GM12878 (cell line): ENCODE measurements around the gene AP3S1. TPM values are rescaled to one million over a fixed set of nuclear protein-coding genes. Genes with fewer than 3 reads are reported as not detected.

Experiments used
- ATAC-seq: fragments of 200-7000 bp; cut with Tn5 transposase; 3 replicates; pipeline ENCODE4 v1.9.1; 2020; ENCODE audit warnings: mild to moderate bottlenecking, moderate library complexity
- BruUV-seq: library from RNA; stranded (reverse); fragments of 400-500 nt; replicated peaks from 2 replicates; lab custom pipeline; 2021; lab: Mats Ljungman, UMichigan
- CTCF ChIA-PET: fragments of 300-600 bp; sonication (Branson Sonifier 250); formaldehyde crosslinking; extraction: SDS; loops from one replicate; lab custom pipeline; 2021; ENCODE audit warnings: inconsistent platforms; lab: Yijun Ruan, JAX
- POLR2A ChIA-PET: fragments of 350-600 bp; formaldehyde crosslinking; extraction: SDS; loops from one replicate; lab custom pipeline; 2021; ENCODE audit warnings: inconsistent platforms; lab: Charles Lee
- RAD21 ChIA-PET: fragments of 300-600 bp; sonication (Branson Sonifier 250); formaldehyde crosslinking; loops from one replicate; lab custom pipeline; 2023; ENCODE audit warnings: antibody characterized with exemption; ENCODE audit not compliant: unreplicated experiment; lab: Charles Lee
- SMC1A ChIA-PET: fragments of 300-600 bp; sonication (Branson Sonifier 250); formaldehyde crosslinking; loops from one replicate; lab custom pipeline; 2023; ENCODE audit not compliant: unreplicated experiment, uncharacterized antibody; lab: Charles Lee
- DNase-seq: peaks from one replicate; pipeline ENCODE4 v3.0.0-alpha.2; 2011; ENCODE audit warnings: low read depth, low spot score
- FAIRE-seq: peaks from 3 replicates; lab custom pipeline; 2011; peaks lifted over from hg19 to GRCh38; lab: Jason Lieb, UNC
- H2AFZ ChIP-seq: 2 replicates; pipeline ENCODE4 v1.6.0; 2011; ENCODE audit warnings: low read depth, low read length, control low read depth; ENCODE audit not compliant: control insufficient read depth
- H3K27ac ChIP-seq: 2 replicates; pipeline ENCODE4 v1.5.1; 2011; ENCODE audit warnings: control low read depth; ENCODE audit not compliant: control insufficient read depth, insufficient read depth
- H3K27me3 ChIP-seq, 2 experiments: replicated peaks in 1 of 2; 2 replicates each; pipeline versions ENCODE4 v1.6.0 to v1.6.1; 2011; ENCODE audit warnings: low read length in 1 of 2; ENCODE audit not compliant: control insufficient read depth in 2 of 2, insufficient read depth in 2 of 2
- H3K36me3 ChIP-seq, 2 experiments: 2 replicates each; pipeline ENCODE4 v1.5.1; 2011; ENCODE audit warnings: low read length in 1 of 2; ENCODE audit not compliant: control insufficient read depth in 2 of 2, insufficient read depth in 2 of 2
- H3K4me1 ChIP-seq: 2 replicates; pipeline ENCODE4 v1.6.1; 2011; ENCODE audit warnings: mild to moderate bottlenecking, low read length, moderate library complexity, mixed read lengths; ENCODE audit not compliant: control insufficient read depth, insufficient read depth
- H3K4me2 ChIP-seq: 2 replicates; pipeline ENCODE4 v1.6.0; 2011; ENCODE audit warnings: control low read depth; ENCODE audit not compliant: control insufficient read depth, insufficient read depth
- H3K4me3 ChIP-seq: fragments of 200-600 bp; sonication (generic); 2 replicates; pipeline ENCODE4 v1.5.1; 2016
- H3K79me2 ChIP-seq: 2 replicates; pipeline ENCODE4 v1.6.0; 2011; ENCODE audit warnings: low read length; ENCODE audit not compliant: control insufficient read depth, insufficient read depth
- H3K9ac ChIP-seq: 2 replicates; pipeline ENCODE4 v1.8.0; 2011; ENCODE audit warnings: low read length, control low read depth, mixed read lengths; ENCODE audit not compliant: control insufficient read depth, insufficient read depth
- H3K9me3 ChIP-seq: replicated peaks from 3 replicates; pipeline ENCODE4 v1.5.1; 2011; ENCODE audit warnings: mild to moderate bottlenecking, low read length; ENCODE audit not compliant: control insufficient read depth, insufficient read depth
- H4K20me1 ChIP-seq: 2 replicates; pipeline ENCODE4 v1.6.0; 2011; ENCODE audit not compliant: control insufficient read depth, insufficient read depth
- BMI1 ChIP-seq: fragments of 450-650 bp; IDR thresholded peaks from 2 replicates; pipeline ENCODE4 v1.6.1; 2016; ENCODE audit warnings: mild to moderate bottlenecking, moderate library complexity, borderline replicate concordance
- BRCA1 ChIP-seq: IDR thresholded peaks from 2 replicates; pipeline ENCODE4 v1.6.1; 2011; ENCODE audit warnings: low read depth, low read length, improper control_type of control experiment
- CHD4 ChIP-seq: fragments of 200-600 bp; sonication (generic); IDR thresholded peaks from 2 replicates; pipeline ENCODE4 v1.6.1; 2016; ENCODE audit warnings: mild to moderate bottlenecking
- DPF2 ChIP-seq: fragments of 450-650 bp; IDR thresholded peaks from 2 replicates; pipeline ENCODE4 v1.6.1; 2017; ENCODE audit warnings: mild to moderate bottlenecking
- ETV6 ChIP-seq, 2 experiments: fragments of 450-650 bp in 1 of 2; IDR thresholded peaks in 1 of 2; conservative IDR thresholded peaks in 1 of 2; 2 replicates each; pipeline ENCODE4 v1.6.1; 2014; ENCODE audit warnings: antibody characterized with exemption in 1 of 2, borderline replicate concordance in 1 of 2, low read depth in 1 of 2, mild to moderate bottlenecking in 1 of 2, moderate library complexity in 1 of 2
- EZH2 ChIP-seq: IDR thresholded peaks from 2 replicates; pipeline ENCODE4 v1.6.1; 2012; ENCODE audit warnings: low read depth, mild to moderate bottlenecking, control low read depth, inconsistent platforms, low read length, borderline replicate concordance; ENCODE audit not compliant: control insufficient read depth
- FOXK2 ChIP-seq: fragments of 450-650 bp; IDR thresholded peaks from 2 replicates; pipeline ENCODE4 v1.6.1; 2017; ENCODE audit warnings: mild to moderate bottlenecking, moderate library complexity
- JUNB ChIP-seq: IDR thresholded peaks from 2 replicates; pipeline ENCODE4 v1.6.1; 2016; ENCODE audit warnings: antibody characterized with exemption, mild to moderate bottlenecking
- KLF5 ChIP-seq: fragments of 450-650 bp; IDR thresholded peaks from 2 replicates; pipeline ENCODE4 v1.6.1; 2014; ENCODE audit warnings: mild to moderate bottlenecking; ENCODE audit not compliant: partially characterized antibody
- MTA2 ChIP-seq: fragments of 450-650 bp; IDR thresholded peaks from 2 replicates; pipeline ENCODE4 v1.6.1; 2016; ENCODE audit warnings: low read depth, mild to moderate bottlenecking, moderate library complexity
- RAD51 ChIP-seq: fragments of 450-650 bp; IDR thresholded peaks from 2 replicates; pipeline ENCODE4 v1.6.1; 2016; ENCODE audit warnings: moderate library complexity, mild to moderate bottlenecking, inconsistent platforms
- SP1 ChIP-seq: IDR thresholded peaks from one replicate; pipeline ENCODE4 v1.6.1; 2011; ENCODE audit warnings: low read depth, low read length
- SREBF1 ChIP-seq: IDR thresholded peaks from 2 replicates; pipeline ENCODE4 v1.6.1; 2012; ENCODE audit warnings: mild to moderate bottlenecking, low read length
- TCF7 ChIP-seq: IDR thresholded peaks from 2 replicates; pipeline ENCODE4 v1.6.1; 2014; ENCODE audit warnings: antibody characterized with exemption, borderline replicate concordance
- WGBS: methylation state at CpG from one replicate; pipeline ENCODE4 v1.1.6; 2016; ENCODE audit warnings: low lambda C conversion rate; ENCODE audit not compliant: insufficient replicate concordance, insufficient coverage; ENCODE audit errors: missing lambda C conversion rate; 5-methylcytosine and 5-hydroxymethylcytosine counted together
- in situ Hi-C: fragments of 300-500 bp; cut with MboI; formaldehyde crosslinking; loops from 9 replicates; pipeline ENCODE4 v1.14.3; 2018; ENCODE audit warnings: mixed read lengths
- intact Hi-C: fragments of 100-400 bp; cut with micrococcal nuclease; formaldehyde crosslinking; loops from one replicate; pipeline ENCODE4 v1.14.2; 2022; ENCODE audit not compliant: unreplicated experiment
- polyA plus RNA-seq, 11 experiments: library from polyadenylated mRNA; depleted of rRNA in 4 of 11; unstranded in 6 of 11; stranded (reverse) in 5 of 11; fragments of >200 nt; fragmentation: Nextera tagmentation in 4 of 11; fragmentation: Illumina TruSeq in 1 of 11; extraction: Ambion mirVana in 4 of 11; extraction: Trizol in 1 of 11; gene quantifications; 1 replicate in 1 of 11; 2 replicates in 10 of 11; pipeline versions ENCODE4 v1.2.1 to v1.2.3, GENCODE V29; 2011 to 2016; ENCODE audit warnings: inconsistent platforms in 2 of 11, missing spikeins in 2 of 11, low read depth in 1 of 11
- total RNA-seq, 4 experiments: library from RNA; depleted of rRNA in 3 of 4; stranded (reverse); fragments of >200 nt in 3 of 4; fragmentation: Illumina TruSeq in 1 of 4; extraction: Trizol in 1 of 4; gene quantifications; 2 replicates each; pipeline versions ENCODE4 v1.2.1 to v1.2.3, GENCODE V29; 2013 to 2021
- TF ChIP-seq, protein P1 (sequence below): IDR thresholded peaks from 2 replicates; pipeline ENCODE4 v1.6.1; 2011; ENCODE audit warnings: low read depth, low read length, improper control_type of control experiment, borderline replicate concordance
- TF ChIP-seq, protein P2 (sequence below): IDR thresholded peaks from 2 replicates; pipeline ENCODE4 v1.6.1; 2012; ENCODE audit warnings: low read depth, low read length, improper control_type of control experiment
- TF ChIP-seq, protein P3 (sequence below): fragments of 450-650 bp; IDR thresholded peaks from 2 replicates; pipeline ENCODE4 v1.6.1; 2017; ENCODE audit warnings: mild to moderate bottlenecking, low read depth, inconsistent platforms; ENCODE audit not compliant: poor library complexity, severe bottlenecking

Gene AP3S1
- total and polyA plus RNA-seq, 10 of the 15 experiments (the other 5 are each of a cell fraction or from before 2014, with no cell fraction given) = 36.4 to 137 (median 67.5) TPM

DNA sequence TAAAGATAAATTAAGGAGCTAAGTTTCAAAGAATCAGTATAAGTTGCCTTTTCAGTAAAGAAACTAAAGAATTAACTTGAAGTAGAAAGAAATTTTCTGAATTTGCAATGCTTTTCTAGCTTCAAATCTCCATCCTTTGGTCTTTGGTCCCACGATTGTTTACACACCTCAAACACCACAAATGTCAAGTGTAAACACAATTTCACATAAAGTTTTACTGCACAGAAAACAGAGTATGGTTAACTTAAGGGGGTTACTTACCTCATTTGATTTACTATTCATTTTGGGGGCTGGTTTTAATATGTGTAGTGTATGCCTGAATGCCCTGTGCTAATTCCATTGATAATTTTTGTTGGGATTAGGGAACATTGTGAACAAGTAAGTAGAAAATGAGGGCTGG is 29.4 kb upstream of the AP3S1 start:
- H3K4me2 ChIP-seq = no peak overlapping the region
- H2AFZ ChIP-seq = no peak overlapping the region
- no peaks in the 10 kb centered on the region for H3K9me3 ChIP-seq
- no TSS peak for BruUV-seq
- FAIRE-seq (no peak), ATAC-seq (no peak), DNase-seq (no peak)
- H3K79me2 ChIP-seq = no peaks in the 10 kb centered on the region
- ChIA-PET CTCF (no interaction called here), SMC1A (interaction anchor here (0.6 kb wide), 1 partner anchor 8 kb away, joined by 3 read pairs; no protein-coding TSS in a partner anchor), POLR2A (no interaction called here), RAD21 (no interaction called here)
- TF ChIP-seq SP1 (no peak), CHD4 (no peak), SREBF1 (no peak), DPF2 (no peak), KLF5 (no peak), ETV6 (conservative IDR thresholded peaks at IDR 0.05 in 1 of 2, IDR thresholded peaks at IDR 0.05 in 1 of 2; ENCODE audit: borderline replicate concordance in 1 of 2, low read depth in 1 of 2) (no peak), BMI1 (no peak), MTA2 (no peak), BRCA1 (no peak), JUNB (no peak), EZH2 (no peak), RAD51 (no peak), TCF7 (no peak), FOXK2 (no peak)
- TF ChIP-seq, protein P1, sequence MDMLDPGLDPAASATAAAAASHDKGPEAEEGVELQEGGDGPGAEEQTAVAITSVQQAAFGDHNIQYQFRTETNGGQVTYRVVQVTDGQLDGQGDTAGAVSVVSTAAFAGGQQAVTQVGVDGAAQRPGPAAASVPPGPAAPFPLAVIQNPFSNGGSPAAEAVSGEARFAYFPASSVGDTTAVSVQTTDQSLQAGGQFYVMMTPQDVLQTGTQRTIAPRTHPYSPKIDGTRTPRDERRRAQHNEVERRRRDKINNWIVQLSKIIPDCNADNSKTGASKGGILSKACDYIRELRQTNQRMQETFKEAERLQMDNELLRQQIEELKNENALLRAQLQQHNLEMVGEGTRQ = no peak
- TF ChIP-seq, protein P2, sequence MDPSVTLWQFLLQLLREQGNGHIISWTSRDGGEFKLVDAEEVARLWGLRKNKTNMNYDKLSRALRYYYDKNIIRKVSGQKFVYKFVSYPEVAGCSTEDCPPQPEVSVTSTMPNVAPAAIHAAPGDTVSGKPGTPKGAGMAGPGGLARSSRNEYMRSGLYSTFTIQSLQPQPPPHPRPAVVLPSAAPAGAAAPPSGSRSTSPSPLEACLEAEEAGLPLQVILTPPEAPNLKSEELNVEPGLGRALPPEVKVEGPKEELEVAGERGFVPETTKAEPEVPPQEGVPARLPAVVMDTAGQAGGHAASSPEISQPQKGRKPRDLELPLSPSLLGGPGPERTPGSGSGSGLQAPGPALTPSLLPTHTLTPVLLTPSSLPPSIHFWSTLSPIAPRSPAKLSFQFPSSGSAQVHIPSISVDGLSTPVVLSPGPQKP = no peak
- TF ChIP-seq, protein P3, sequence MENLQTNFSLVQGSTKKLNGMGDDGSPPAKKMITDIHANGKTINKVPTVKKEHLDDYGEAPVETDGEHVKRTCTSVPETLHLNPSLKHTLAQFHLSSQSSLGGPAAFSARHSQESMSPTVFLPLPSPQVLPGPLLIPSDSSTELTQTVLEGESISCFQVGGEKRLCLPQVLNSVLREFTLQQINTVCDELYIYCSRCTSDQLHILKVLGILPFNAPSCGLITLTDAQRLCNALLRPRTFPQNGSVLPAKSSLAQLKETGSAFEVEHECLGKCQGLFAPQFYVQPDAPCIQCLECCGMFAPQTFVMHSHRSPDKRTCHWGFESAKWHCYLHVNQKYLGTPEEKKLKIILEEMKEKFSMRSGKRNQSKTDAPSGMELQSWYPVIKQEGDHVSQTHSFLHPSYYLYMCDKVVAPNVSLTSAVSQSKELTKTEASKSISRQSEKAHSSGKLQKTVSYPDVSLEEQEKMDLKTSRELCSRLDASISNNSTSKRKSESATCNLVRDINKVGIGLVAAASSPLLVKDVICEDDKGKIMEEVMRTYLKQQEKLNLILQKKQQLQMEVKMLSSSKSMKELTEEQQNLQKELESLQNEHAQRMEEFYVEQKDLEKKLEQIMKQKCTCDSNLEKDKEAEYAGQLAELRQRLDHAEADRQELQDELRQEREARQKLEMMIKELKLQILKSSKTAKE = no peak
- H3K9ac ChIP-seq = no peak overlapping the region
- in situ Hi-C loops (no loop called here), intact Hi-C loops (no loop called here)
- H3K4me3 ChIP-seq = no peak overlapping the region
- H3K27me3 ChIP-seq = peaks cover 12 to 19% of the 10 kb centered on the region in 2 experiments
- WGBS = 0% methylated on average over 1 of the region's 1 CpG
- no peak overlapping the region for H3K27ac ChIP-seq
- H3K36me3 ChIP-seq = no peaks in the 10 kb centered on the region
- H4K20me1 ChIP-seq = no peaks in the 10 kb centered on the region
- no peaks in the 10 kb centered on the region for H3K4me1 ChIP-seq
